NCI-H510A treated with DMSO at 0.1 percent for 48 hours (cell line): ENCODE data around the gene B3GALT4.

Experiments used
- DNase-seq: peaks from one replicate; lab custom pipeline; 2025; lab: John Stamatoyannopoulos, UW

The B3GALT4 gene

DNA sequence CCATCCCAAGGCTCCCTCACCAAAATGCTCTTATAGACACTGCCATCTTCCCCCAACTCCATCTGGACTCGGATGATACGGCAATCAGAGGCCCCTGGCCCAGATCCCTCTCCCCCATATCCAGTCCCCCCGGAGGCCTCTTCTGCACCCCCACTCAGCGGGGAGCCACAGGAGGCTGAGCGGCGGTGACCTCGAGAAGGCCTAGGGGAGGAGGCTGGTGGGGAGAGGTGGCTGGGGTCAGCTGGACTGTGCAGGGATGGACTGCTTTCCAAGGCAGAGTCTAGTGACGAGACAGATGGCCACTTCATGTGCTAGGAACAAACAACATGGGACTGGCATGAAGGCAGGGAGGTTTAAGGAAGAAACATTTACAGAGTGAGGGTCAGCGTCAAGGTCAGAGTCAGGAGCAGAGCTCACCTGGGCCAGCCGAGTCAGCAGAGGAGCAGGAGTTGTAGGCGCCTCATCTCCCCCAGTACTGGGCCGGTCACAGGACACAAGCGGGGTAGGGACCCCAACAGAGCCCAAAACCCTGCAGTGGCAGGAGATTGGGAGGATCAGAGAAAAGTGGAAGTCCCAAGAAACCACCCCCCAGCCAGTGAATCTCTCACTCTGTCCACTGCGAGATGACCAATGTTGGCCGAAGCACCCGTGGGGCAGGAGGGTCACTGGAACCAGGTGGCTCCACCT lies 16.2 kb downstream of the B3GALT4 start:
- no peak for DNase-seq

DNA sequence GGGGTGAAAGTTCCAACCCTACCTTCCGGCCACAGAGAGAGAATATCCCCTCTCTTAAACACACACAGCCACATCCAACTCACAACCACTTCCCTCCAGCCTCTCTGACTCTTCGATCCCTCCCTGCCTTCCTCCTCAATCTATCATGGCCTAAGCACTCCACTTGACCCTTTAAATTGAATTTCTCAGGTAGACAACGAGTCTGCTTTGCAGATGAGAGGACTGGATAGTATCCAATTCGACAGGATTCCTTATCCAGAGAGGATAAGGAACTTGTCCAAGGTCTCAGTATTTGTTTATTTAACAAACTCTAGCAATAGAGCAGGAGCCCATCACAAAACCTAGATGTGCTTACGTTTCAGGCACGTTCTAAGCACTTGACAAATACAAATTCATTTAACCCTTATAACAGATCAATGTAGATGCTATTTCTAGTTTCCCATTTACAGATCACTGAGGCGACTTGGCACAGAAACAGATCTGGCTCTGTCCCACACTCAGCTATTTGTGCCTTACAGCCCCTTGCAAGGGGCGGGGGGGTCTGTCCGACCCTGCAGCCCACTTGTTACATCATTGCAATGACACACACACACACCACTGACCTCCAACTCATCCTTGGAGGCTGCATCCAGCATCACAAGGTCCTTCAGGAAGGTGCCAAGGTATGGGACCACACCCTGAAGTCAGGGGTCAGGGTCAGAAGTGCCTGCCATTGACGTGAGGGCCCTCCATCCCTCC lies 17.3 kb downstream of the B3GALT4 start:
- no peak for DNase-seq

DNA sequence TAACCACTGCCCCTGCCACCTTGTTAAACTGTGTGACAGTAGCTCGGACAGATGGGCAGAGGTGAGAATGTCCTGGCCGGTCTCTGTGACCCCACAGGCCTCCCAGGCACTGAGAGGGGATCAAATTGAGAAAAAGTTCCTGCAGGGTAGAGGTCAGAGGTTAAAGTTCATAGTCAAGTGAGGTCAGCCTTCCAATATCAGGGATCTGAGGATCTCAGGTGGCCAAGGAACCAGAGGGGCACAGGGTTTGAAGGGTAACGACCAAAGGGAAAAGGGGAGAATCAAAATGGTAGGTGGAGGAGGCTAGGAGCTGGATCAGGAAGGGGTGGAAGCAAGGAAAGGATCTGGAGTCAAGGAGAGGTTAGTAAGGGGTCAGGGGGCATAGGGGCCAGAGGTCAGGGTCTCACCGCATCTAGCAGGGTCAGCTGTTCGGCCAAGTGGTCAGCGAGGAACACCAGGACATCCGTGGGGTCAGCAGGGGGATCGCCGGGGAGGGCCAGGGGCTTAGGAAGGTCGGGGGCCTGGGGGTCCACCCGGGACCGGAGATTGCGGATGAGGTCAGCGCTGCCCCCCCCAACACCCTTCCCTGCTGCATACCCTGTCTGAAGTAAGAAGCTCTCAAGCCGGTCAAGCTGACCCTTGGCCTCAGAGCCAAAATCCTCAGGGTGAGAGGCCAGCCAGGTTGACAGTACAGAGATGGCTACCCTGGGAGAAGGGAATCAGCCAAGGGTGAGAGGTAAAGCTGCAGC lies 18.9 kb downstream of the B3GALT4 start:
- DNase-seq: no peak

DNA sequence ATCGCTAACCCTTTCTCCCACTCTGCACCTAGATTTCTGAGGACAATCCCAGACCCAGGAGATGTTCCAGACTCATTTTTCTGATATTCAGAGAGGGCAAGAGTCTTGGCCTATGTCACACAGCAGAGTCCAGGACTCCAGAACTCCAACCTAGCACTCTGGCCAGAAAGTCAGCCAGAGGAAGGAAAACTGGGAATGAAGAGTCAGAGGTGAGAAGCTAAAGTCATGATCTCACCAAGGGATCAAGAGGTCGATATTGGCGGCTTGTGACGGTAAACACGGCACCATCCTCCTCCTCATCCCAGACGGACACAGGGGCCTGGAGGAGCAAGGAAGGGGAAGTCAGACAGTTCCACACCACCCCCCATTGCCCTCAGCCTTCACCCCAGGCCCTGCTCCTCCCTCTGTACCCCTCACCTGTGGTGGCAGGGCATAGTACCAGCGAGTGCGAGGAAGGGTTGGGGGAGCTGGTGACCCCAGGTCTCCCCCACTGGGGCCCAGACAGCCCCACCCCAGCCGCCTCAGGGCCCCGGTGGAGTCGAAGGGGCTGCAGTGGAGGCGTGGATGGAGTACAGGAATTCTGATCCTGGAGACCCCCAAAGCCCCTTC lies 20.0 kb downstream of the B3GALT4 start:
- no peak for DNase-seq

DNA sequence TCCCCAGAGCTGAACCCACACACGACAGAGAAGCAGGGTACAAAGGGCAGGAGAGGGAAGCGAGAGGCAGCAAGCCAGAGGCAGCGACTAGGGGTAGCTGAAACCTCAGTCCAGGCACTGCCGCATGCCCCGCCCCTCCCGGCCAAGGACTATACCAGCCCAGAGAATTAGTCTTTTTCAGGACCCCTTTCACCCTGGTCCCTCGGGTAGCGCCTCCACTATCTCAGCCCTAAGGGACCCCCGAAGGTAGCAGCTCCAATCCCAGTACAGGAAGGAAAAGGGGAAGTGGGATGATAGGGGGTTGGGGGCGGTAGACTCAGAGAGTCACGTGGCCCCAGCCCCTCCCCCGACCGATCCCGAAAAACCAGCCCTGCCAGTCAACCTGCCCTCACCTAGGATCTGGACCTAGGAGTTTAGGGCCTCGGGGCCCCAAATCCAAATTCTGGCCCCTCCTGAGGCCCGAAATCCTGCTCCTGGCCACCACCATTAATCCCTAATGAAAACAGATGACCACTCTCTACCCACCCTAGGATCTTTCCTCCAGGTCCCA lies 20.6 kb downstream of the B3GALT4 start:
- peak; percentile 49 for DNase-seq

DNA sequence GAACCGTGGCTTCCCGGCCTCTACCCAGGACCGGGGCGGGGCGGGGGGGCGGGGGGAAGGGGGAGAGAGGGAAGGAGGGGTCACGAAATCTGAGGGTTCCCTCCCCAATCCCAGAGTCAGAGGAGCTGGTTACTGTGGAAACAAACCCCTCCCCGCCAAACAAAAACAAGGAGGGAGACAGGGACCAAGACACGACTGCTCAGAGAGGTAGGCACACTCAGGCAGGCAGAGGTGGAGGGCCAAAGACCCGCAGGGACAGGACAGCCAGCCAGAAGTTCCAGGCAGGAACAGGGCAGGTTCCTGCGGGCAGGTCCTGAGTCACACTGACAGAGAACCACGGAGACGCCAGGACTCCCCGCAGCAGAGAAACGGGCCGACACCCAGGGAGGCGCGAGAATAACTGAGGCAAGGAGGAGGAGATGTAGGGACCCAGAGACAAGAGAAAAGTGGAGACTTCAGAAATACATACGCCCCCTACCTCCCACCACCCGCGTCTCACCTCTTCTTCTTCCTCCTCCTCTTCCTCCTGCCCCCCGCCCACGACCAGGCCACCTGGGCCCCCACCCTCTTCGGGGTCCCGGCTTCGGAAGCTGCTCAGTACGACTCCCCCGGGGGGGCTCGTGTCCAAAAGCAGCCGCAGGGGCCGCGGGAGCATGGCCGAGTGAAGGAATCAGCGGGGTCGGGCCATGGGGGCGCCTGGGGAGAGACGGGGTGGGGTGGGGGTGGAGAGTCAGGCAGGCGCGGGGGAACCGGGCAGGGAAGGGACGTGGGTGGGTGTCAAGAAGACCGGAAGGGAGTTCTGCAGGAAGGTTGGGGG lies 21.2 kb downstream of the B3GALT4 start:
- peak; percentile 58 for DNase-seq

DNA sequence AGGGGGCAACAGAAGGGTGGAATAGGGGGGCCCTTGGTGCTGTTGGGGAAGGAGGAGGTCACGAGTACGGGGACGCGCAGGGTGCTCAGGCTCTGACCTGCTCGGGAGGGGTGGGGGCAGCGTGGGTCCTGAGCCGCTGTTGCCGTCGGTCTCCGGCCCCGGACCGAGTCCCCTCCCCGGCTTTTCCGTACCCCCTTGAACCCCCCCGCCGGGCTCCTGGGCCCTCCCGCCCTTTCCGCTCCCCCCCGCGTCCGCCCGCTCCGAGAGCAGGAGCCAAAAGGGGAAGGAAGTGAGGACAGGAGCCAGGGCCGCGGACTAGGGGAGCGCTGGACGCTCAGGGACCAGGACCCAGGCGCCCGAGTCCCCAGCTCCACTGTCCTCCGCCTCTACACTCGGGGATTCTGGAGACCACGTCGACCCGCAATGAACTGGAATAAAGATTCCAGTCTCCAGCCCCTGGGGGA lies 21.9 kb downstream of the B3GALT4 start, which contains the start of gene RGL2:
Gene RGL2, minus strand, starts transcription at position 170 of the 464 bp plus-strand sequence. CDS start 332 bp downstream, outside the sequence.
- peak; percentile 58 for DNase-seq

DNA sequence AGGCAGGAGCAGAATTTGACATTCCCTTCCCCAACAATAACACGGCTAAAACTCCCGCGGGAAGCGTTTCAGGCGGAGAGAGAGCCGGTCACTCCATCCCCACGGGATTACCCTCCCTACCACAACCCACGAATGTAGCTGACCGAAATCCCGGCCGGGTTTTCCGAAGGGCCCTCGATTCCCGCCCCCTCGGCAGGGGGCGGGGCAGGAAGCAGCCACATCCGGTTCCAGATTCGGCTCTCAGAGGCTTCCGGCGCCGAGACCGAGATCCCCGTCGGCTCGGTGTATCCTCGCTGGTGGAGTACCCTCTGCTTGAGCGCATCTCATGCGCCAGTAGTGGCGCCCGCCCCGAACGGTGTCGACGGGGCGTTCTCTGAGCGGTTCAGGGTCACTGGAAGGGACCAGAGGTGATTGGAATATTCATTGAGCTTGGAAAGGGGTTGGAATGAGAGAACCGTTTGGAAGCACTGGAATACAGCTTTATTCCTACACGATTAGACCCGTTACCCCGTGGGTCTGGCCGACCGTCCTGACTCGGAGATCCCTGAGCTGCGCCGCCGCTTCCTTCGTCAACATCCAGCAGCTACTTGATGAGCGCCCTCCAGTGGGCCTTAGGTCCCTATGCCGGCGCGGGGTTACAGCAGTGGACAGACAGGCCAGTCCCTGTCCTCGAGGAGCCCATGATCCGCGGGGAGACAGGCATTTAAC lies 22.5 kb downstream of the B3GALT4 start:
- DNase-seq: peak; percentile 95

DNA sequence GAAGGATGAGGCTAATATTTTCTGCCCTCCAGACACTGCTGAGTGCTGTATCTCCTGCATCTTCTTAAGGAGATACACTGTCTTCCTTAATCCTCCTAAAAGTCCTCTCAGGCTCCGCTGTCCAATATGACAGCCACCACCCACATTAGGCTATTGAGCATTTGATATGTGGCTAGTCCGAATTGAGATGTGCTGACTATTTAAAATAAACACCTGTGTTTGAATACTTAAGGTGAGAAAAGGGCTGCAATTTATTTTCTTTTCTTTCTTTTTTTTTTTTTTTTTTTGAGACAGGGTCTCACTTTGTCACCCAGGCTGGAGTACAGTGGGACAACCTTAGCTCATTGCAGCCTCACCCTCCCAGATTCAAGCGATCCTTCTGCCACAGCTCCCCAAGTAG lies 25.0 kb downstream of the B3GALT4 start:
- DNase-seq: no peak

DNA sequence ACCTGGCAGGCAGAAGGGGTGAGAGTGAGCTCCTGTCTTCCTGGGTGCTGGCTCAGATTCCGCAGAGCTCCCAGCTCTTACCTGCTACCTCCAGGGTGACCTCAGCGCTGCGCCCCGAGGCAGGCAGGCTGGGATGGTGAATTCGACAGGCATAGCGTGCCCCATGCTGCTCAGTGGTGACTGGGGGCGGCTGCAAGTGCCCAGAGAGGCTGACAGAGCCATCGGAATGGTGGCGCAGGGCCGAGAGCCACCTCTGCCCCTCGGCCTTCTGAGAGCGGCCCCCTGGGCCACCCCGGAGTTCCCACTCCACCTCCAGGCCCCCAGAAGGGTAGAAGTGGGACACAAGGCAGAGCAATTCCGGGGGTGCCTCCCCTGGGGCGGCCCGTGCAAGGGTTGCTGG lies 27.3 kb downstream of the B3GALT4 start:
- DNase-seq: no peak

DNA sequence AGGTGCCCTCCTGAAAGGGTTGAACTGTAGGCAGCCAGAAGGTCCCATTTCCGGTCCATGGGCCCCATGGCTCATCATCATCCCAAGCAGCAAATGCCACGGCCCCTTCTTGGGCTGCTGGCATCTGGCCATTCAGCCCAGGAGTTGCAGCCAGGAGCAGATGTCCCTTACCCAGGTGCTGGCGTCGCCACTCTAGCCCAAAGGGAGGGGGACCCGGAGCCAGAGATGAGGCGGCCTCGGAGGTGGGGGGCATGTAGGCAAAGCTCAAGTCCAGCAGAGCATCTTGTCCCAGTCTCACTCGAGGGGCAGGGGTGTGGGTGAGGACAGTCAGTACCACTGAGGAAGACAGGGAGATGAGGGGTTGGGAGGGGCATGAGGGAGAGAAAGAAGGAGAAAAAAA lies 28.1 kb downstream of the B3GALT4 start:
- no peak for DNase-seq

DNA sequence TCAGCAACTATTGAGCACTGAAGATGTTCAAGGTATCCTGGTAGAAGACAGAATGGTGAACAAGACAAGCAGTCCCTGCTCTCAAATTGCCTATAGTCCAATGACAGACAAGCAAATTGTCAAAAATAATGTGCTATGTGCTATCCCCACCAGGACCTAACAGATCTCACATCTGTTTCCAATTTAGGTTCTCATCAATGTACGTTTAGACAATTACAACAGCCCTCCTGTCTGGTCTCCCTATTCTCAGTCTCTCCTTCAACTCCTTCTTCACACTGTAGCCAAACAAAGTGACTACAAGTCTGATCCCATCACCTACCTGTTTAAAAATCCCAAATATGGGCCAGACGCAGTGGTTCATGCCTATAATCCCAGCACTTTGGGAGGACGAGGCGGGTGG lies 29.4 kb downstream of the B3GALT4 start:
- no peak for DNase-seq

DNA sequence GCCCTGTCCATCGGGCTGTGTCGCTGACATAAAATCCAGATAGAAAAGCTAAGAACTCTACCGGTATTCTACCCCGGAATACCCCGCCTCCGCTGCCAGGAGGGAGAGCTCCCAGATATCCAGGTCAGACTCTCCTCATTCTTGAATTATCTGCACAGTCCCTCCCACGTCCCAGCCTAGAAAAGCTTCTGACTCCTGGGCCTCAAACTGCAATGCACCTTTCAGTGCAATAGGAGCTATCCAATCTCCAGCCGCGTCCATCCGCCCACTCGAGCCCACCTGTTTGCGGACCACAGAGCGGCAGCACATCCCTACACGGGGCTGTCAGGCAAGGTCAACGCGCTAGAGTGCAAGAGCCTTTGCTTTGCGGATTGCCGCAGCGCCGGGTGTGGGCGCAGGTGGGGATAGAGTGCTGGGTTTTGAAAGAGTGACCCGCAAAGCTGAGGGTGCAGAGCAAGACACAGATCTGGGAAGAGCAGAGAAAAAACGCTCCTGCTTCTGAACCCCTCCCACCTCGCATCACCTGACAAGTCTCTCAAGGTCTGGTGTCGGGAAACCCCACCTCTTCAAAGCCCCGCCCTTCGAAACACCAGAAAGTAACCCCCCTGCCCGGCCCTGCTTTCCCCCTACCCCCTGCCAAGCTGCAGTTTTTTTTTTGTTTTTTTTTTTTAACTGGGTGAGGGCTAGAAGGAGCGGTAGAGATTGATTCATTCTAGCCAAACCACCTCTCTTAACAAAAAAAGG lies 35.6 kb downstream of the B3GALT4 start:
- peak; percentile 86 for DNase-seq

DNA sequence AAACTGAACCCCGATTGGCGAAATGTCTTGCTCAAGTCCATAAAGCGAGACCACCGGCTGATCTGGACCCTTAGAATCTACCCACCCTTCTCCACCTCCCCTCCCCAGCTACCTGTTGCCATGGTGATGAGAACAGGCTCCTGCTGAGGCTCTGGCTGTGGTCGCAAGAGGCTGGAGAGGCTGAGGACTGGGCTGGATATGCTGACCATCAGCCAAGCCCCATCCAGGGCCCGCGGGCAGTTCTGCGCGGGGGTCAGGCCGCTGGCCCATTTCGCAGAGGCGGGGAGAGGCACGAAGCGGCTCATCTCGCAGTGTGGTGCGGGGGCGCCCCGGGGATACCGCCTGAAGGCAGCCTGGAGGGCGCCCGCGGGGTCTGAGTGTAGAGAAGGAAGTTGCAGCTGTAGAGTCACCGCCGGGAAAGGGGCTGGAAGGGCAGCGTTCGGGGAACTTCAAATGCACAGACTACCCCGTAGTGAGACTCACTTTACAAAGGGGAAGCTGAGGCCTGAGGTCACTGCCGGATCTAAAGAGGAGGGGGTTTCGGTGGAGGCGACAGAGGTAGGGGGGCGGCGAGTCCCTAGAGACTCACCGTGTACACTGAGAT lies 36.3 kb downstream of the B3GALT4 start:
- peak; percentile 73 for DNase-seq

DNA sequence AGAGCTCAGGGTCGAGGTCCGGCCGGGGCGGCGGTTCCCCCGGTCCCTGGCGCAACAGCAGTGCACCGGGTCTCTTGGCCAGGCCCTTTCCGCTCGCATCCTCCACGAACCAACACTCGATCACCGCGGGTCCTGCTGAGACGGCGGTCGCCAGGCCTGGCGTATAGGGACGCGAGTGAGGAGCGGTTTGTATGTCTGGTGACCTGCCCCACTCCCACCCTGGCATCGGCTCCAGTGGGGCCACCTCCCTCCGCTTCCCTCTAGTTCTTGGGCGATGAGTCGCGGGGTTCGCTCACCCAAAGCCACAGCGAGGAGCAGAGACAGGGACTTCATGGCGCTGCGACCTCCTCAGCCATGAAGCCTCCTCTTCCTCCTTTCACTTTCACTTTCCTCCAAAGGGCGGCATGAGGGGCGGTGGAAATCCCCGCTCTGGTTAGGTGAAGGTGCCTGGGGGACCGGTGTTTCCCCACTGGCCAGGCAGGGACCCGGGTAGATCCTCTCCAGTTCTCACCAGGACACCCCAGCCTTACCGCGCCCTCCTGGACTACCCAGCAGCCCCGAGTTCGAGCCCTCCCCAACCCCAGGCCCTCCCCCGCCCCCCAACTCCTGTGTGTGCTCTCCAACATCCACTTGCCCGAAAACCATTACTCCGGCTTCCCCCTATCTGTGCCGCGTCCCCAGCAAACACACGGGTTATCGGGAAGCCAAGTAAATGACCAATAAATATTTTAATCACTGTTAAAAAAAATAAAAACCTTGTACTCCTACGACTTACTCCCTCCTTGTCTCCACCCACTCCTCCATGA lies 37.0 kb downstream of the B3GALT4 start, which contains the start of gene TAPBP:
Gene TAPBP, minus strand, starts transcription at position 370 of the 806 bp plus-strand sequence. Its CDS starts 37 bp downstream, at position 333.
- DNase-seq: peak; percentile 73

DNA sequence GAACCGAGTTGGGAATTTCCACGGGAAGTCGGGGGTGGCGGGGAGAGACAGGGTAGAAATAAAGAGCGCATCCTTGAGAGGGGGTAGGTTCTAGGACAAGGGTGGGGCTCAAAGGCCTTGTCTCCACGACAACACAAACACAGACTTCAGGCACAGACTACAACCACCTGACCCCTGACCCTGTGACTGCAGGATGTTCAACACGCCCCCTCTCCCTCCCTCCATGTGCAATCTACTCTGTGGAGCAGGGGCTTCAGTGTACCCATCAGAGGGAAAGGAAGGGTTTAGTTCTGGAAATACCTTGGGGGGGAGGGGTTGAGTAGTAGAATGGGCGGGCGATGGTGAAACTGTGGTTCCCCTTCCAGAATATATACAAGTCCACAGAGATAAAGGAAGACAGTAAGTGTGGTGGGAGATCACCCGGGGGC lies 37.6 kb downstream of the B3GALT4 start:
- peak; percentile 66 for DNase-seq

DNA sequence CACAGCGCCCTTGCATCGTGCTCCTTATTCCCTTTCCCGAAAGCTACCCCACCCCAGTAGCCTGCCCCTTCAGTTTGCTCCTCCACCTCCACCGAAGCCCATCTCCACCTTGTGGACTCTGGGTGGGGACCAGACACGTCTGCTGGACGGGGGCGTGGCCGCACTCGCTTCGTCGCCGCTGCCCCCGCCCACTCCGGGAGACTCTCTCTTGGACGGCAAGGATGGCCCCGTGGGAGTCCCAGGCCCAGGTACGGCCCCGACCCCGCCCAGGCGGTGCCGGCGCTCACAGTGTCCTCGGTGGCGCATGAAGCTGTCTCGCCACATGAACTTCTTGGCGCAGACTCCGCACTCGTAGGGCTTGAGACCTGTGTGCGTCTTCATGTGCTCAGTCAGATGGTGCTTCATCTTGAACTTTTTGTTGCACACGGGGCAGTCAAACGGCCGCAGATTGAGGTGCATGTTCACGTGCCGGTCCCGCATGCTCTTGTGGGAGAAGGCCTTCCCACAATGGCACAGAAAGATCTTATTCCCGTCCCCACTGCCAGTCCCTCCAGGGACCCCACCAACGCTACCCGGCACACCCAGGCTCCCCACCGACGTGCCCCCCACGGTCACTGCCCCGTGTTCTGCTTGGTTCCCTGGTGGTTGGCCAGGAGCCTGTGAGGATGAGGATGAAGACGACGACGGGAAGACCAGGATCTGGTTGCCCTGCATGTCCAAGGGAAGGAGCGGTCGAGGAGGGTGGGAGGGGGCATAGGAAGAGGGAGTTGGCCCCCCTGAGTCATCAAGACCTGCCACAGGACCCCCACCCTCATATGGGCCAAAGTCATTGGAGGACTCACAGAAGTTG lies 38.2 kb downstream of the B3GALT4 start:
- no peak for DNase-seq
